ENCODE measurements around the gene TIMM44.
"Not testable (repeated sequence)": the region's sequence is repeated elsewhere in the genome, so short reads cannot be mapped to it uniquely, and the experiment has no call there.

TIMM44 gene

GRCh38 chr19:7927605-7928333 is 15.7 kb downstream of the TIMM44 start:
- intact Hi-C loops (cut with DNase I): no loop called here
- peak in 1 of 10 donors; percentile 80 for DNase-seq

- intact Hi-C loops (cut with DNase I): no loop called here
- peak in 1 of 10 donors; percentile 83 for DNase-seq
These were observed 16.5 kb downstream of the TIMM44 start for GRCh38 chr19:7926727-7927604.

DNA sequence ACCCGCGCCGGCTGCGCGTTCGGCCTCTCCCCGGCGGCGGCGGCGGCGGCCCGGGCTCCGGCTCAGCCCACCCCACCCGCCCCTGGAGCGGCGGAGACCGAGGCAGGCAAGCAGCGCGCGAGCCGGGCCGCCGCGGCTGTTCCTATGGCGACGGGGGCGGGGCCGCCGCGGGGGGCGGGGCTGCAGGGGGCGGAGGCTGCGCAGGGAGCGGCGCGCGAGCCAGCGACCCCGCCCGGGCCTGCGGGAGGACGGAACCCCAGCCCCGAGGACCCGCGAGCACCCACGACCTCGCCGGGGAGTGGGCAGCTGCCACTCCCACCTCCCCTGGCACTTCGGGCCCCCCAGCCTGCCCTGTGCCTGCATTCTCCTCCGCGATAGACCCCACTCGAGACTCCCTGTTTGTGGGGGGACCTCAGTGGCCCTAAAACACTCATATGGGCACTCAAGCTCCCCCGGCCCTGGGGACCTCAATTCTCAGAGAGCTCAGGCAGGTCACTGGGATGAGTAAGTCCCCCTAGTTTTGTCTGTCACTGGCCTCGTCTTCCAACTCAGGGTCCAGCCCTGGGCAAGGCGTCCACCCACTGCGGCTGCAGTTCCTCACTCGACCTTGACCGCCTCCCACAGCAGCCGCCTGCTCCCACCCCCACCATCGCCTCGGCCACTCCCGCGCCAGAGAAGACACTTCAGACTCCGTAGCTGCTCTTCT is 17.3 kb downstream of the TIMM44 start, which contains the start of gene CTXN1:
Gene CTXN1 (minus strand): TSS at position 115 of the 706 bp plus-strand sequence. CDS start 597 bp downstream, outside the sequence.
- intact Hi-C loops (cut with DNase I): no loop called here
- peak in 9 of 10 donors; percentile 44 to 96 (median 69) for DNase-seq

DNA sequence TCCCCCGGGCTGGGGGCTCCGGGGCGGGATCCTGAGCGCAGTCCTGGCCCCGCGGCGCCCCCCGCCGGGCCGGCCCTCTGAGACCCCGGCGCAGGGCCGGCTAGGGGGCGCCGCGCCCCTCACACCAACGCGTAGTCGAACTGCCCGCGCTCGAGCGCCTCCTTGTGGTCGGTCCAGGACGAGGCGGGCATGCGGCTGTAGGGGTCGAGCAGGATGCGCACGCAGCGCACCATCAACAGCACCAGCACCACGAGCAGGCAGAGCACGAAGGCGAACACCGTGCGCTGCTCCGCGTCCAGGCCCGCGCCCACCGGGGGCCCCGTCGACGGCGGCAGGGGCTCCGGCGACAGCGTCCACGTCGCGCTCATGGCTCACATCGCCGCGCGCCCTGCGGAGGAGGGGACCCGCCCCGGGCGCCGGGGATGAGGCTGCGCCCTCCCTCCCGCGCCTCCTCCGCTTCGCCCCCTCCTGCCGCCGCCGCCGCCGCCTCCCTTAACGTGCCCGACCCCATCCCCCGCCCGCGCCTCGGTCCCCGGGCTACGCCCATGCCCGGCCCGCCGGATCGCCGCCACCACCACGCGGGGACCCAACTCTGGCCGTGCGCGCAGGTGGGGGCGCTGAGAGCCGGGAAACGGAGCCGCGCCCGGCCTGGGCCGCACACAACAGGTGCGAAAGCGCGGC is 18.2 kb downstream of the TIMM44 start:
- intact Hi-C loops (cut with DNase I): no loop called here
- DNase-seq: peak in 9 of 10 donors; percentile 45 to 93 (median 62)

GRCh38 chr19:7924651-7925170 is 18.8 kb downstream of the TIMM44 start:
- intact Hi-C loops (cut with DNase I): no loop called here
- DNase-seq: peak in 1 of 10 donors; percentile 74

GRCh38 chr19:7924241-7924640 is 19.2 kb downstream of the TIMM44 start:
- DNase-seq: peak in 2 of 10 donors; percentile 86 to 87
- intact Hi-C loops (cut with DNase I): no loop called here

DNA sequence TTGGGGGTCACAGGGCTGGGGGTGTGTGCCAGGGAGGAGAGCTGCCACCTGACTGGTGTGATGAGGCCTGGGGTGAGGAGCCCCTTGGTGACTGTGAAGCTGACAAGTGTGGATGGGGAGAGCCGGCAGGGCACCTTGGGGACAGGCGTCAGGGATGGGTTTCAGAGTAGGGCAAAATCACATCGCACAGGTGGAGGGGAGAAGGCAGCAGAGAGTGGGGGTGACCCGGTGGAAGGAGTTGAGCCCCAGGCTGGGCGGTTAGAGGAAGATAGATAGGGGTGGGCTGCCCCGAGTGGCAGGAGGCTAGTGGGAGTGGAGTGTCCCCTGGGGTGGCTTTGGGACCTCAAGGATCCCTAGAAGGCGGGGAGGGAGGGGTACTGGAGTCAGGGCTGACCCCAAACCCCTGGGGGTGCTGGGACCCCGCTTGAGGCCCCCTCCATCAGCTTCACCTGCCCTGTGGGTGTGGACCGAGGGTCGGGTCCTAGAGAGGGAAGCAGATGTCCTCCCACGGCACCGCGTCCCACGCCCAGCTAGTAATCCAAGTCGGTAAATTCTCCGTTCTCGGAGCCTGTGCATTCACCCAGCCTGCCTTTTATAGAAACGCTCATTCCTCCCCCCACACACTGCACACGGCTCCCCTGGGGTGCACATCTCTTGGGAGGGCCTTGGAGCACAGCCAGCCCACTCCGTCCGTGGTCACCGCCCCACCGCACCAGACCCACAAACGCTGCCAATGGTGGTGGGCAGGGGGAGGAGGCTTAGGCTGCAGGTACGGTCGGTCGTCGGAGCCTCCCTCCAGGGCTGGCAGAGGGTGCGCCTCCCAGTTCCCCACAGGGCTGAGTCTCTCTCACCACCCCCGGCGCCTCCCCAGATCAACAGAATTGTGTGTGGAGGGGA is 19.9 kb downstream of the TIMM44 start:
- DNase-seq: peak in 2 of 10 donors; percentile 86 to 90
- intact Hi-C loops (cut with DNase I): no loop called here

GRCh38 chr19:7922836-7923195 is 20.6 kb downstream of the TIMM44 start:
- intact Hi-C loops (cut with DNase I): no loop called here
- DNase-seq: no peak

DNA sequence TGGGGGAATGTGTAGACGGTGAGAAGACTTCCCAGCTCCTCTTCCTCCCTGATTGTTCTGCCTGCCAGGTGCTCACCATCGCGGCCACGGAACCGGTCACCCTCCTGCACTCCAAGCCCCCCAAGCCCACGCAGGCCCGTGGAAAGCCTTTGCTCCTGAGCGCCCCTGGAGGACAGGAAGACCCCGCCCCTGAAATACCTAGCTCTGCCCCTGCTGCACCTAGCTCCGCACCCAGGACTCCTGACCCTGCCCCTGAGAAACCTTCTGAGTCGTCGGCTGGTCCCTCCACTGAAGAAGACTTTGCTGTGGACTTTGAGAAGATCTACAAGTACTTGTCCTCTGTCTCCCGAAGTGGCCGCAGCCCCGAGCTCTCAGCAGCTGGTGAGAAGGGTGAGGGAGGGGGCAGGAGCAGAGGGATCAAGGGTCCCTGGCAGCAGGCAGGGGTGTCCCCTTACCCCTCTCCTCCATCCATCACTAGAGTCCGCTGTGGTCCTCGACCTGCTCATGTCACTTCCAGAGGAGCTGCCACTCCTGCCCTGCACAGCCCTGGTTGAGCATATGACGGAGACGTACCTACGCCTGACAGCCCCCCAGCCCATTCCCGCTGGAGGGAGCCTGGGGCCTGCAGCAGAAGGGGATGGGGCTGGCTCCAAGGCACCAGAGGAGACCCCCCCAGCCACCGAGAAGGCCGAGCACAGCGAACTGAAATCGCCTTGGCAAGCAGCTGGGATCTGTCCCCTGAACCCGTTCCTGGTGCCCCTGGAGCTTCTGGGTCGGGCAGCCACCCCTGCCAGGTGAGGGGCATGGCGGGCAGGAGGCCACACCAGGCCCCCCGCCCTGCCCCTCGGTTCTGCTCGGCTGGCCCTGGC is 21.3 kb downstream of the TIMM44 start:
- DNase-seq: no peak
- intact Hi-C loops (cut with DNase I): no loop called here

DNA sequence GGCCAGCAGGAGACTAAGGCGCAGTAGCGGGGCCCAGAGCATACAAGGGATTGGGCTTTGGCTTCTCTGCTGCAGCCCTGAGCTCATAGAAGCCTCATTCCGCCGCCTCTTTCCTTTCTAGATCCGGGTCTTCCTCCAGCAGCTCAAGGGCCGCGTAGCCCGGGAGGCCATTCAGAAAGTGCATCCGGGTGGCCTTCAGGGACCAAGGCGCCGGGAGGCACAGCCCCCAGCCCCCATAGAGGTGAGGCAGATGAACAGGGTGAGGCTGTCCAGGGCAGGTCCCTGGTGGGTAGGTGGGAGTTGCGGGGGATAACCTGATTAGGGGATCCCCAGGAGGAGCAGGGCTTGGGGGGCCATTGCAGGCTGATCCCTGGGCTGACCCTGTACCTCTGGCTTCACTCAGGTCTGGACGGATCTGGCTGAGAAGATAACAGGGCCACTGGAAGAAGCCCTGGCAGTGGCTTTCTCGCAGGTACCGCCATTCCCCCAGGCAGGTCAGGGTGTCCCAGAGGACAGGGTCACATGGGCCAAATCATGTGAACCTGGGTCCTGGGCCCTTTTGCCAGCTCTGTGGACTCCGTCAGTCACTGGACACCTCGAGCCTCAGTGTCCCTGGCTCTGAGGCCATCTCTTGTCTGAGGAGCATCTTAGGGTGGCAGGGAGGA is 22.0 kb downstream of the TIMM44 start:
- peak in 1 of 10 donors; percentile 85 for DNase-seq
- intact Hi-C loops (cut with DNase I): no loop called here

DNA sequence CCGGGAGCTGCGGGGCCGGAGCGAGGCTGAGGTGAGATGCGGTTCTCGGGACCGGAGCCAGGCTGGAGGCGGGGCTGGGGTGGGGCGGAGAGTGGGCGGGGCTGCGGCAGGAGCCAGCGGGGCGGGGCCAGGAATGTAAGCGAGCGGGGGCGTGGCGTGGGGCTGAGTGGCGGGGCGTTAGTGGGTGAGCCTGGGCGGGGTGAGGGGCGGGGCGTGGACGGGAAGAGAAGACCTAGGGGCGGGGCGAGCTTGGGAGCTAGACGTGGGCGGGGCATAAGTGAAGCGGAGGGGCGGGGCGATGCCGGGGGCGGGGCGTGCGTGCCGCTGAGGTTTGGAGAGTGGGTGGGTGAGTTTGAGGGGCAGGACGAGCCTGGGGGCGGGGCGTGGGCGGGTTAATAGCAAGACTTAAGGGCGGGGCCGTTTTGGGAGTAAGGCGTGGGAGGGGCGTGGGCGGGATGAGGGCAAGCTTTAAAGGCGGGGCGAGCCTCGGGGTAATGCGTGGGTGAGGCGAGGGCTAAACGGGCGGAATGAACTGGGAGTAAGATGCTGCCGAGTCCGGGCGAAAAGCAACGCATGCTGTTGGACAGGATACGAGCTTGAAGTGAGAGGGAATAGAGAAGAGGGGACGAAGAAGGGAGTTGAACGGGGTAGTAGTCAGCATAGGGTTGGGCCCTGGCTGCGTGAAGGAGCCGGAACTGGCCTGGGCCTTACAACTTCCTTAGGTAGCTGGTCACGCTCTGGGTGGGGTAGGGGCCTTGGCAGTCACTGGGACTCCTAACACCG is 22.8 kb downstream of the TIMM44 start:
- intact Hi-C loops (cut with DNase I): no loop called here
- peak; percentile 94 to 99 (median 98) for DNase-seq

DNA sequence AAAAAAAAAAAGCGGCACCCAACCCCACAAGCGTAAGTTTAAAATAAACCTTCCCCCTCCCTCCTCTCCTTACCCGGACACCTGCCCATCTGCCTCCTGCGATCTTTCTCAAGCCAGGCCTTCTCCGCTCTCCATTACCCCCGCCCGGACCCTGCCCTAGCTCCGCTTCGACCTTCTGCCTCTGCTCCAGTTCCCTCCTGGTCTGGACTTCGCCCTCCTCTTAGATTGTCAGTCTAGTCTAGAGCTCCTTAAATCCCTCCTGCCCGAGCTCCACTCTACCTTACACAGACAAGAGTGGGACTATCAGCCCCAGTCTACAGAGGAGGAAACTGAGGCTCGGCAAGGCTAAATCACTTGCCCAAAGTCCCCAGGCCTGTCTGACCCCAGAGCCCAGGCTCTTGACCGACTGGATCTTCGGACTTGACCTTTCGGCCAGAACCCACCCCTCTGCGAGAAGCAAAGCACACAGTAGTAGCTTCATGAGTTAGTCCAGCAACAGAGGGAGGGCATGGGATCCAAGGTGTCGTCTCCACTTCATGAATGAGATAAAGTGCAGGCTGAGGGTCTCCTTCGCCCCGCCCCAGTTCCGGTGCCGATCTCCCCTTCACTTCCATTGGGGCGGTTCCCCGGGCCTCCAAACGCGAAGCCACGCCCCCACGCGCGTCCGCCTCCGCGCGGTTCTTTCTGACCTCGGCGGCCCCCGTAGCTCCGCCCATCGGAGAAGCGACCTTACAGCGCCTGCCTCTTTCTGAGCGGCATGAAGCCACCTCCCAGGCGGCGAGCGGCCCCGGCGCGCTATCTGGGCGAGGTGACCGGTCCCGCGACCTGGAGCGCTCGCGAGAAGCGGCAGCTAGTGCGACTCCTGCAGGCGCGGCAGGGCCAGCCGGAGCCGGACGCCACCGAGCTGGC is 23.6 kb downstream of the TIMM44 start, which contains the start of gene SNAPC2:
Gene SNAPC2 (plus strand): TSS at position 729 of the 909 bp plus-strand sequence. CDS start 29 bp downstream, at position 758.
- intact Hi-C loops (cut with DNase I): loop anchor here (2.0 kb wide), 1 partner anchor 15 kb away; no protein-coding TSS in a partner anchor
- DNase-seq: peak; percentile 87 to 99 (median 92)

- DNase-seq: no peak
- intact Hi-C loops (cut with DNase I): loop anchor here (2.0 kb wide), 1 partner anchor 14 kb away; no protein-coding TSS in a partner anchor
These were observed 24.6 kb downstream of the TIMM44 start for GRCh38 chr19:7918615-7919421.

- intact Hi-C loops (cut with DNase I): loop anchor here (2.0 kb wide), 1 partner anchor 13 kb away; no protein-coding TSS in a partner anchor
- not testable (repeated sequence) for DNase-seq
These were observed 25.3 kb downstream of the TIMM44 start for GRCh38 chr19:7918062-7918614.
